ENCODE results near the gene GABRB2.
A peak's percentile ranks its signal among the peaks of the same experiment; 100 is the strongest.

GABRB2 gene

DNA sequence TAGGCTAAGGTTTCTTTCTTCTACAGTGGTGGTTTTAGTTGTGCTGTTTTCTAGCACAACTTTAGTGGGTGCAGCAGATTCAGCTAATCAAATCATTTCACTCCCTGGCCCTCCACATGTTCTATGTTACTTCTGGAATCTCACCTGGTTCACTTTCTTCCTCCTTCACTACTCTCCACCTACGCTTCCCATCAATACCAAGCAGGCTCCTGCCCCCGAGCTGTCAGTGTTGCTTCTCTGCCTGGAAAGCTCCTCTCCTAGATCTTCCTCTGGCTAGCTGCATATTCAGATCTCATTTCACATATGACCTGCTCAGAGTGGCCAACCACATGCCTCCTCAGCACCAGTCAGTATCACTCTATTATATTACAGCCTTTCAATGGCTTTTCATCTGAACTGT is 19.6 kb upstream of the GABRB2 start:
- Histone ChIP-seq H4K8ac (ENCODE audit: low read length) (no peak overlapping the region), H3K4me3 (ENCODE audit: insufficient read depth in 1 of 2, low read depth in 1 of 2, low read length in 2 of 2) (no peak overlapping the region), H3K79me1 (replicated peaks; ENCODE audit: low read length, poor library complexity, severe bottlenecking) (no peaks in the 10 kb centered on the region), H3K9ac (ENCODE audit: low read length) (no peak overlapping the region), H3K4me2 (ENCODE audit: low read length, poor library complexity, severe bottlenecking) (no peak overlapping the region), H2BK120ac (ENCODE audit: low read depth, low read length) (no peak overlapping the region), H3K9me3 (ENCODE audit: control insufficient read depth, low read length) (no peaks in the 10 kb centered on the region), H3K27me3 (ENCODE audit: control insufficient read depth in 1 of 2, insufficient read depth in 1 of 2, low read length in 2 of 2) (no peaks in the 10 kb centered on the region), H3K18ac (ENCODE audit: low read depth in 1 of 2, low read length in 2 of 2) (no peak overlapping the region), H3K14ac (ENCODE audit: low read length in 2 of 2) (no peak overlapping the region), H2BK15ac (ENCODE audit: low read depth, poor library complexity, severe bottlenecking) (no peak overlapping the region), H2AFZ (ENCODE audit: low read depth, low read length) (no peak overlapping the region), H3K4me1 (ENCODE audit: control insufficient read depth, insufficient read depth, low read depth, low read length) (no peaks in the 10 kb centered on the region), H3K36me3 (ENCODE audit: control insufficient read depth in 1 of 2, insufficient read depth in 2 of 2, low read depth in 1 of 2, low read length in 2 of 2) (no peaks in the 10 kb centered on the region), H2BK5ac (ENCODE audit: low read depth, low read length, poor library complexity, severe bottlenecking) (no peak overlapping the region), H3K27ac (ENCODE audit: low read length, poor library complexity, severe bottlenecking) (no peak overlapping the region), H3K23ac (ENCODE audit: low read length in 2 of 2) (no peak overlapping the region), H4K91ac (ENCODE audit: low read length) (no peak overlapping the region), H3K4ac (ENCODE audit: low read depth in 1 of 2, low read length in 2 of 2) (no peak overlapping the region), H2BK12ac (ENCODE audit: low read length in 2 of 2) (no peak overlapping the region), H2AK5ac (ENCODE audit: low read length, severe bottlenecking) (no peak overlapping the region)
- DNase-seq, result no peak
- 57% methylated on average over 2 of the region's 2 CpGs for WGBS

DNA sequence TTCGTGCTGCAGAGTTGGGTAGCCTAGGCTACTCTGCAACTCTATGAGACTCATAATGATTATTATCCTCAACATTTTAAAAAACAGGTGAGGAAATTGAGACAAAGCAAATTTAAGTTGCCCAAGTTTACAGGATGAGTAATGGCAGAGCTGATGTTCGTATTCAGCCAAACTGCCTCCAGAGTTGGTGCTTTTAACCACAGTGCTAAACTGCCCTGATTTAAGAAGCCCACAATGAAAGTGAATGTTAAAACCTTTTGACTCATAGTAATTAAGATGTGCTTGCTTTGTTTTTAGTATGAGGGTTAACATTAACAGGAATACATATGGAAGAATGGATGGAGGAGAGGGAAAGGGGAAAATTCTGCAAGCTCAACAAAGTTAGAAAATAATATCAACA is 15.9 kb upstream of the GABRB2 start:
- no peak overlapping the region for H3K18ac ChIP-seq (ENCODE audit: low read depth in 1 of 2, low read length in 2 of 2)
- no peak overlapping the region for H3K9ac ChIP-seq (ENCODE audit: low read length)
- DNase-seq, result no peak
- H2AFZ ChIP-seq (ENCODE audit: low read depth, low read length), result no peak overlapping the region
- H2BK120ac ChIP-seq (ENCODE audit: low read depth, low read length), result no peak overlapping the region
- H3K27ac ChIP-seq (ENCODE audit: low read length, poor library complexity, severe bottlenecking), result no peak overlapping the region
- no peaks in the 10 kb centered on the region for H3K79me1 ChIP-seq (replicated peaks; ENCODE audit: low read length, poor library complexity, severe bottlenecking)
- no peak overlapping the region for H3K4me2 ChIP-seq (ENCODE audit: low read length, poor library complexity, severe bottlenecking)
- WGBS, result 69% methylated on average over 1 of the region's 2 CpGs
- no peak overlapping the region for H2AK5ac ChIP-seq (ENCODE audit: low read length, severe bottlenecking)
- H2BK15ac ChIP-seq (ENCODE audit: low read depth, poor library complexity, severe bottlenecking), result no peak overlapping the region
- no peak overlapping the region for H2BK5ac ChIP-seq (ENCODE audit: low read depth, low read length, poor library complexity, severe bottlenecking)
- H3K23ac ChIP-seq (ENCODE audit: low read length in 2 of 2), result no peak overlapping the region
- H2BK12ac ChIP-seq (ENCODE audit: low read length in 2 of 2), result no peak overlapping the region
- H3K36me3 ChIP-seq (ENCODE audit: control insufficient read depth in 1 of 2, insufficient read depth in 2 of 2, low read depth in 1 of 2, low read length in 2 of 2), result no peaks in the 10 kb centered on the region
- no peaks in the 10 kb centered on the region for H3K27me3 ChIP-seq (ENCODE audit: control insufficient read depth in 1 of 2, insufficient read depth in 1 of 2, low read length in 2 of 2)
- H4K91ac ChIP-seq (ENCODE audit: low read length), result no peak overlapping the region
- H3K9me3 ChIP-seq (ENCODE audit: control insufficient read depth, low read length), result no peaks in the 10 kb centered on the region
- no peaks in the 10 kb centered on the region for H3K4me1 ChIP-seq (ENCODE audit: control insufficient read depth, insufficient read depth, low read depth, low read length)
- no peak overlapping the region for H3K4me3 ChIP-seq (ENCODE audit: insufficient read depth in 1 of 2, low read depth in 1 of 2, low read length in 2 of 2)
- no peak overlapping the region for H3K4ac ChIP-seq (ENCODE audit: low read depth in 1 of 2, low read length in 2 of 2)
- no peak overlapping the region for H4K8ac ChIP-seq (ENCODE audit: low read length)
- no peak overlapping the region for H3K14ac ChIP-seq (ENCODE audit: low read length in 2 of 2)

DNA sequence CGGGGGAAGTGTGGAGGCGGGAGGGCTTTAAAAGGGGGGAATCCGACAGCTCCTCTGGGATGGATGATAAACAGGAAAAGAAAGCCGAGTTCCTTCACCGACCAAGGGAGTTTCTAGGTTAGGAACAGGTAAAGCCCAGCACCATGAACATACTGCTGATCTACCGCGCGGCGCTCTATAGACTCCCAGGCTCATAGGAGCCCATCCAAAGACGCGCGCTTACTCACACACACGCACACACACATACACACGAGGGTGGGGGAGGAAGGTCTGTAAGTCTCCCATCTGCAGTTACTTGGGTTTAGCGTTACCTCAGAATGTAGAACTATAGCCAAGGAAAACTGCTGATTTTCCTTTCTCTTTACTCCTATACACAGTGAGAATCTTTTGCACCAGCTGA is 2.6 kb upstream of the GABRB2 start:
- Histone ChIP-seq H3K36me3 (ENCODE audit: control insufficient read depth in 1 of 2, insufficient read depth in 2 of 2, low read depth in 1 of 2, low read length in 2 of 2) (no peaks in the 10 kb centered on the region), H2BK5ac (ENCODE audit: low read depth, low read length, poor library complexity, severe bottlenecking) (no peak overlapping the region), H2AFZ (ENCODE audit: low read depth, low read length) (no peak overlapping the region), H3K18ac (ENCODE audit: low read depth in 1 of 2, low read length in 2 of 2) (no peak overlapping the region), H3K27me3 (ENCODE audit: control insufficient read depth in 1 of 2, insufficient read depth in 1 of 2, low read length in 2 of 2) (peaks cover 51 to 52% of the 10 kb centered on the region in 2 experiments), H3K4ac (ENCODE audit: low read depth in 1 of 2, low read length in 2 of 2) (no peak overlapping the region), H3K14ac (ENCODE audit: low read length in 2 of 2) (no peak overlapping the region), H2AK5ac (ENCODE audit: low read length, severe bottlenecking) (no peak overlapping the region), H3K9me3 (ENCODE audit: control insufficient read depth, low read length) (no peaks in the 10 kb centered on the region), H3K4me1 (ENCODE audit: control insufficient read depth, insufficient read depth, low read depth, low read length) (peaks cover 12% of the 10 kb centered on the region), H3K9ac (ENCODE audit: low read length) (no peak overlapping the region), H2BK15ac (ENCODE audit: low read depth, poor library complexity, severe bottlenecking) (no peak overlapping the region), H2BK12ac (ENCODE audit: low read length in 2 of 2) (no peak overlapping the region), H4K91ac (ENCODE audit: low read length) (no peak overlapping the region), H2BK120ac (ENCODE audit: low read depth, low read length) (no peak overlapping the region), H4K8ac (ENCODE audit: low read length) (no peak overlapping the region), H3K4me2 (ENCODE audit: low read length, poor library complexity, severe bottlenecking) (no peak overlapping the region), H3K4me3 (ENCODE audit: insufficient read depth in 1 of 2, low read depth in 1 of 2, low read length in 2 of 2) (peak overlapping the region in 1 of 2 experiments; percentile 47), H3K27ac (ENCODE audit: low read length, poor library complexity, severe bottlenecking) (no peak overlapping the region), H3K23ac (ENCODE audit: low read length in 2 of 2) (no peak overlapping the region), H3K79me1 (replicated peaks; ENCODE audit: low read length, poor library complexity, severe bottlenecking) (no peaks in the 10 kb centered on the region)
- 0% methylated on average over 14 of the region's 15 CpGs for WGBS
- no peak for DNase-seq

DNA sequence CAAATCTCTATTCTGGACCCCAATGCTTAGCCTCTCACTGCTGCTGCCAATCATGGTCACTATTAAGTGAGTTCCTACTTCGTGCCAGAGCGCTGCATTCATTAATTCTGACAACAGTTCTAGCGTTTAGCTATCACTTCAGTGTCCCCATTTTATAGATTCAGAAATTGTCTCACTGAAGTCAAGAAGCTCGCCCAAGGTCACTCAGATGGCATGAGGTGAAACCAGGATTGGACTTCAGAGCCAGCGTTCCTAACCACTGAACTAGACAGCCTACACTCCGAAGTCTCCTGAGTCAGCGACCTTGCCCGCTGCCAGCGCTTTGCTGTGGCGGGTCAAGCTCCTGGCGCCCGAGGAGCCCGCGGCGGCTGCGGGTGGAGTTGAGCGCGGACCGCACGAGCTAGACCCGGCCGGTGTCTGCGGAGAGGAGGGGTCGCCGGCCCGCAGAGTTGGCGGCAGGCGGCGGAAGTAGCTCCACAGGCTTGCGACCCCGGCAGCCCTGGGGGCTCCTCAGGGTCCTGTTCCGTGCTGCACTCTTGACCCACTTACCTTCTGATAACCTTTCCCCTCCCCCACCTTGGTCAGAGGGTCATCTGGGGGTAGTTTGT is 2.1 kb upstream of the GABRB2 start:
- Histone ChIP-seq H3K79me1 (replicated peaks; ENCODE audit: low read length, poor library complexity, severe bottlenecking) (no peaks in the 10 kb centered on the region), H2BK15ac (ENCODE audit: low read depth, poor library complexity, severe bottlenecking) (no peak overlapping the region), H3K23ac (ENCODE audit: low read length in 2 of 2) (no peak overlapping the region), H3K9ac (ENCODE audit: low read length) (no peak overlapping the region), H2BK12ac (ENCODE audit: low read length in 2 of 2) (no peak overlapping the region), H4K8ac (ENCODE audit: low read length) (no peak overlapping the region), H3K36me3 (ENCODE audit: control insufficient read depth in 1 of 2, insufficient read depth in 2 of 2, low read depth in 1 of 2, low read length in 2 of 2) (no peaks in the 10 kb centered on the region), H3K4me1 (ENCODE audit: control insufficient read depth, insufficient read depth, low read depth, low read length) (peaks cover 12% of the 10 kb centered on the region), H3K9me3 (ENCODE audit: control insufficient read depth, low read length) (no peaks in the 10 kb centered on the region), H2AK5ac (ENCODE audit: low read length, severe bottlenecking) (no peak overlapping the region), H3K27ac (ENCODE audit: low read length, poor library complexity, severe bottlenecking) (no peak overlapping the region), H2BK5ac (ENCODE audit: low read depth, low read length, poor library complexity, severe bottlenecking) (no peak overlapping the region), H3K4me2 (ENCODE audit: low read length, poor library complexity, severe bottlenecking) (no peak overlapping the region), H3K4ac (ENCODE audit: low read depth in 1 of 2, low read length in 2 of 2) (no peak overlapping the region), H3K14ac (ENCODE audit: low read length in 2 of 2) (no peak overlapping the region), H3K18ac (ENCODE audit: low read depth in 1 of 2, low read length in 2 of 2) (no peak overlapping the region), H4K91ac (ENCODE audit: low read length) (no peak overlapping the region), H3K27me3 (ENCODE audit: control insufficient read depth in 1 of 2, insufficient read depth in 1 of 2, low read length in 2 of 2) (peaks cover 51 to 52% of the 10 kb centered on the region in 2 experiments), H2BK120ac (ENCODE audit: low read depth, low read length) (no peak overlapping the region), H2AFZ (ENCODE audit: low read depth, low read length) (no peak overlapping the region), H3K4me3 (ENCODE audit: insufficient read depth in 1 of 2, low read depth in 1 of 2, low read length in 2 of 2) (peak overlapping the region in 1 of 2 experiments; percentile 72)
- 5% methylated on average over 16 of the region's 32 CpGs for WGBS
- no peak for DNase-seq

Data from mesenchymal stem cell (in vitro differentiated cells and primary cell).